ENCODE measurements around the gene ZNF853. TPM values are rescaled to one million over a fixed set of nuclear protein-coding genes. Genes with fewer than 3 reads are reported as not detected.

ZNF853 gene
- total and polyA plus RNA-seq, 4 donors = 0.04 to 3.0 (median 0.51) TPM

- Histone ChIP-seq H3K4me3 (ENCODE audit: low read depth in 1 of 3, low read length in 3 of 3) (no peak overlapping the region), H3K9ac (ENCODE audit: low read depth in 1 of 2, low read length in 2 of 2) (no peak overlapping the region), H3K36me3 (ENCODE audit: control insufficient read depth in 4 of 4, insufficient read depth in 3 of 4, low read depth in 1 of 4, low read length in 3 of 4) (no peaks in the 10 kb centered on the region), H3K4me1 (ENCODE audit: control insufficient read depth in 4 of 4, insufficient read depth in 4 of 4, low read length in 3 of 4) (peaks cover 0 to 4% (median 3%) of the 10 kb centered on the region in 4 donors), H3K9me3 (ENCODE audit: control insufficient read depth in 4 of 4, low read length in 3 of 4) (no peaks in the 10 kb centered on the region), H3K27me3 (ENCODE audit: control insufficient read depth in 4 of 4, insufficient read depth in 4 of 4, low read length in 3 of 4) (no peaks in the 10 kb centered on the region), H3K27ac (ENCODE audit: low read depth in 1 of 2, low read length in 2 of 2) (no peak overlapping the region)
- TF ChIP-seq ZBTB33 (IDR thresholded peaks at IDR 0.05) (no peak), ATF3 (IDR thresholded peaks at IDR 0.05) (no peak), CTCF (IDR thresholded peaks at IDR 0.05; ENCODE audit: low read depth, low read length, missing input control) (no peak), JUND (IDR thresholded peaks at IDR 0.05) (no peak), YY1 (IDR thresholded peaks at IDR 0.05) (no peak), HNF4A (conservative IDR thresholded peaks at IDR 0.05) (no peak), FOXA1 (IDR thresholded peaks at IDR 0.05) (no peak), FOXA2 (IDR thresholded peaks at IDR 0.05) (no peak)
- WGBS = 80% methylated on average over 7 of the region's 7 CpGs
- DNase-seq (ENCODE audit: low spot score) = no peak
Measured at GRCh38 chr7:6631605-6632004, 16.2 kb downstream of the ZNF853 start.

- no peaks in the 10 kb centered on the region for H3K9me3 ChIP-seq (ENCODE audit: control insufficient read depth in 4 of 4, low read length in 3 of 4)
- no peak overlapping the region for H3K4me3 ChIP-seq (ENCODE audit: low read depth in 1 of 3, low read length in 3 of 3)
- TF ChIP-seq HNF4A (conservative IDR thresholded peaks at IDR 0.05) (no peak), SP1 (IDR thresholded peaks at IDR 0.05) (no peak), GABPA (IDR thresholded peaks at IDR 0.05 in 1 of 2, conservative IDR thresholded peaks at IDR 0.05 in 1 of 2) (no peak), RXRA (IDR thresholded peaks at IDR 0.05) (no peak), MAX (IDR thresholded peaks at IDR 0.05) (no peak), FOXA1 (IDR thresholded peaks at IDR 0.05) (no peak), EGR1 (IDR thresholded peaks at IDR 0.05; ENCODE audit: low read depth in 2 of 2) (no peak), JUND (IDR thresholded peaks at IDR 0.05) (no peak), RAD21 (IDR thresholded peaks at IDR 0.05) (no peak), HNF4G (IDR thresholded peaks at IDR 0.05) (no peak), ZBTB33 (IDR thresholded peaks at IDR 0.05) (no peak), TAF1 (conservative IDR thresholded peaks at IDR 0.05) (no peak), NR2F2 (IDR thresholded peaks at IDR 0.05) (no peak), FOXA2 (IDR thresholded peaks at IDR 0.05) (no peak), YY1 (IDR thresholded peaks at IDR 0.05) (no peak), CTCF (IDR thresholded peaks at IDR 0.05; ENCODE audit: low read depth, low read length, missing input control) (no peak), ATF3 (IDR thresholded peaks at IDR 0.05) (no peak), REST (IDR thresholded peaks at IDR 0.05) (no peak)
- DNase-seq (ENCODE audit: low spot score) = no peak
- no peak overlapping the region for H3K9ac ChIP-seq (ENCODE audit: low read depth in 1 of 2, low read length in 2 of 2)
- peaks cover 7 to 18% (median 14%) of the 10 kb centered on the region in 4 donors for H3K4me1 ChIP-seq (ENCODE audit: control insufficient read depth in 4 of 4, insufficient read depth in 4 of 4, low read length in 3 of 4)
- WGBS = 86% methylated on average over 8 of the region's 8 CpGs
- H3K27me3 ChIP-seq (ENCODE audit: control insufficient read depth in 4 of 4, insufficient read depth in 4 of 4, low read length in 3 of 4) = no peaks in the 10 kb centered on the region
- no peak overlapping the region for H3K27ac ChIP-seq (ENCODE audit: low read depth in 1 of 2, low read length in 2 of 2)
- no peaks in the 10 kb centered on the region for H3K36me3 ChIP-seq (ENCODE audit: control insufficient read depth in 4 of 4, insufficient read depth in 3 of 4, low read depth in 1 of 4, low read length in 3 of 4)
Measured at GRCh38 chr7:6634021-6634420, 18.6 kb downstream of the ZNF853 start.

Data from liver (tissue), 9 donors.